ENCODE results near the gene CALML6. TPM values are rescaled to one million over a fixed set of nuclear protein-coding genes. Genes with fewer than 3 reads are reported as not detected.

The CALML6 gene
- total RNA-seq, 1 donor from 2014 or later: 0.49 TPM

DNA sequence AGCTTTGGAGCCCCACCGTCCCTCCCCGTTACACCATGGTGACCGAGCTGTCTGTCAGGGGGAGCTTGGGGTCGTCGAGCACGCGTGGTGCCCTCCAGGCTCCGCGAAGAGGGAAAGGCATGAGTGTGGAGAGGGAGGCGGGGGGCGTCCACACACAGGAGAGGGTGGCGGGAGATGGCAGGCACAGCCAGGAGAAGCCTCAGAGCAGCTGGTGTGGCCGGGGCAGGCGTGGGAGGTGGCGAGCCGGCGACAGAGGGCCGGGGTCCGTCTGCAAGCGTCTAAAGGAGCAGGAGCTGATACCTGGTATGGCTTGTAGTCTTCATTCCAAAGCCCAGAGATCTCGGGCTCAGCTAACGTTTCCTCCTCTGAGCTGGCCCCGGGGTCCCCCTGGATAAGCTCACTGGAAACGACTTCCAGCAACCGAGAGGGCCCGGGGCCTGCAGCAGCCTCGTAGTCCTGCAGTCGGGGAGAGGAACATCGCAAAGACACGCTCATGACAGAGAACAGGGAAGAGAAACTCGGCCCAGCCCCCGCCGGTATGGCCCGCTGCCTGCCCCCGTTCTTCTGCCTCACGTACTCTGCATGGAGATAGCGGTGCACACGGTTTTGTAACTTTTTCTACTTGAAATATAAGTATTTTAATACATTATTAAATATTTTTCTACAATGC is 51.1 kb downstream of the CALML6 start:
- TF ChIP-seq POLR2AphosphoS5 (IDR thresholded peaks at IDR 0.05; ENCODE audit: insufficient read depth in 1 of 2, low read depth in 1 of 2) (no peak), CTCF (IDR thresholded peaks at IDR 0.05) (no peak), POLR2A (IDR thresholded peaks at IDR 0.05) (no peak)
- Histone ChIP-seq H3K4me3 (no peak overlapping the region), H3K4me1 (no peaks in the 10 kb centered on the region), H3K27me3 (no peaks in the 10 kb centered on the region), H3K36me3 (no peaks in the 10 kb centered on the region), H3K27ac (no peak overlapping the region), H3K9me3 (no peaks in the 10 kb centered on the region)
- no peak for DNase-seq (ENCODE audit: extremely low spot score in 2 of 2)
- intact Hi-C loops (cut with DNase I): no loop called here

Other genes starting within 250 kb of the CALML6 start
- 38.3 TPM for gene SLC35E2B, start 222.5 kb upstream of the CALML6 start, total RNA-seq
- gene CDK11A, start 190.9 kb upstream of the CALML6 start, total RNA-seq: 35.6 TPM
- 90.1 TPM for gene NADK, start 136.8 kb upstream of the CALML6 start, total RNA-seq
- gene GNB1, start 24.2 kb upstream of the CALML6 start, total RNA-seq: 159 TPM
- gene TMEM52, start 4.0 kb downstream of the CALML6 start, total RNA-seq: 5.9 TPM
- gene CFAP74, start 88.5 kb downstream of the CALML6 start, total RNA-seq: not detected
- not detected for gene GABRD, start 104.1 kb downstream of the CALML6 start, total RNA-seq
- gene PRKCZ, start 135.2 kb downstream of the CALML6 start, total RNA-seq: 17.9 TPM

Data from vagina (tissue), 2 donors.